Kidney epithelial cell (primary cell): ENCODE measurements around the gene EHBP1. TPM values are rescaled to one million over a fixed set of nuclear protein-coding genes. Genes with fewer than 3 reads are reported as not detected.

Source experiments
- DNase-seq: peaks from one replicate; pipeline ENCODE4 v3.0.0-alpha.2; 2010; ENCODE audit warnings: low read depth
- H3K27me3 ChIP-seq: 2 replicates; pipeline ENCODE4 v1.6.0; 2011; ENCODE audit warnings: low read length; ENCODE audit not compliant: control insufficient read depth, insufficient read depth
- H3K36me3 ChIP-seq: 2 replicates; pipeline ENCODE4 v1.5.1; 2011; ENCODE audit warnings: low read length; ENCODE audit not compliant: control insufficient read depth, insufficient read depth
- H3K4me3 ChIP-seq: 2 replicates; pipeline ENCODE4 v1.5.1; 2011; ENCODE audit warnings: low read depth, mild to moderate bottlenecking, control low read depth, low read length
- CTCF ChIP-seq: IDR thresholded peaks from 2 replicates; pipeline ENCODE4 v1.5.1; 2011; ENCODE audit warnings: mild to moderate bottlenecking, moderate library complexity, low read length, control low read depth, inconsistent platforms; ENCODE audit not compliant: insufficient read depth, poor library complexity, severe bottlenecking
- total RNA-seq: library from RNA; depleted of rRNA; stranded (reverse); fragments of >200 nt; gene quantifications from 2 replicates; pipeline ENCODE4 v1.2.3, GENCODE V29; 2015

Gene EHBP1
- total RNA-seq, 1 donor from 2014 or later = 22.9 TPM

DNA sequence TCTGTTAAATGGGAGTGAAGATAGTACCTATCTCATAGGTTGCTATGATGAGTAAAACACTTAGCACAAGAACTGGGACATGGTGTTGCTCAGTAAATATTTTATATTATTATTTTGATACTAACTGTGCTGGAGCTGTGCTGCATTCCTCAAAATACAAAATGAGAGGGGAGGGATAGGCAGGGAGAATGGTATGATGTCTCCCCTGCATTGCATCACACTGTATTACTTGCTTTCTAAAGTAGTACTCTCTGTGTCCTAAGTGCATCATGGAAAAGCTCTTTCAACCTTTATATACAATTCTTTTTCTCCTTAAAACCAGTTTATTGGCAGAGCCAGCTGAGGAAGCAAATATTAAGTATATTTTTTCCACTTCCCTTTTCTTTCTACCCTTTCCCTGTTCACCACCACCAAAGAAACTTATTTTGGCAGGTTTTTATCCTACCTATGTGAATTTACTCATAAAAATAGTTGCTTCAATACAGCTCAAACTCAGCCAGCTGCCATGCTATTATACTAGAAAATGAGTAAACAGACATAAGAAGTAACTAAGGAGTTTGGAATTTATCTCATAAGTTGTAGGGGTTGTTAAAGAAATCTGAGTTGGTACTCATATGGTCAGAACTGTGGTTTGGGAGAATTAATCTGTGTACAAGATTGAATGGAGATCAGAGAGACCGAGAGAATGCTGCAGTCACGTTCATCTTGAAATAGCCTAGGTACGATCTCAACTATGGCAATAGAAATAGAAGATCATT, 60.3 kb downstream of the EHBP1 start:
- no peaks in the 10 kb centered on the region for H3K27me3 ChIP-seq
- no peak for DNase-seq
- no peak for TF ChIP-seq CTCF
- H3K36me3 ChIP-seq = no peaks in the 10 kb centered on the region
- no peak overlapping the region for H3K4me3 ChIP-seq

- no peaks in the 10 kb centered on the region for H3K27me3 ChIP-seq
- H3K4me3 ChIP-seq = no peak overlapping the region
- TF ChIP-seq CTCF = no peak
- no peaks in the 10 kb centered on the region for H3K36me3 ChIP-seq
- DNase-seq = no peak
Observed at GRCh38 chr2:62768615-62769014, 63.1 kb downstream of the EHBP1 start.

DNA sequence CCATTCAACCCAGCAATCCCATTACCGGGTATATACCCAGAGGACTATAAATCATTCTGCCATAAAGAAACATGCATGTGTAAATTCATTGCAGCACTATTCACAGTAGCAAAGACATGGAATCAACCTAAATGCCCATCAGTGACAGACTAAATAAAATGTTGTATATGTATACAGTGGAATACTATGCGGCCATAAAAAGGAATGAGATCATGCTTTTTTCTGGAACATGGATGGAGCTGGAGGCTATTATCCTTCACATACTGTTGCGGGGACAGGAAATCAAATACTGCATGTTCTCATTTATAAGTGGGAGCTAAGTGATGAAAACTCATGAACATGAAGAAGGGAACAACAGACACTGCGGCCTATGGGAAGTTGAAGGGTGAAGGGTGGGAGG, 65.1 kb downstream of the EHBP1 start:
- Histone ChIP-seq H3K36me3 (no peaks in the 10 kb centered on the region), H3K27me3 (no peaks in the 10 kb centered on the region), H3K4me3 (no peak overlapping the region)
- TF ChIP-seq CTCF = no peak
- no peak for DNase-seq

DNA sequence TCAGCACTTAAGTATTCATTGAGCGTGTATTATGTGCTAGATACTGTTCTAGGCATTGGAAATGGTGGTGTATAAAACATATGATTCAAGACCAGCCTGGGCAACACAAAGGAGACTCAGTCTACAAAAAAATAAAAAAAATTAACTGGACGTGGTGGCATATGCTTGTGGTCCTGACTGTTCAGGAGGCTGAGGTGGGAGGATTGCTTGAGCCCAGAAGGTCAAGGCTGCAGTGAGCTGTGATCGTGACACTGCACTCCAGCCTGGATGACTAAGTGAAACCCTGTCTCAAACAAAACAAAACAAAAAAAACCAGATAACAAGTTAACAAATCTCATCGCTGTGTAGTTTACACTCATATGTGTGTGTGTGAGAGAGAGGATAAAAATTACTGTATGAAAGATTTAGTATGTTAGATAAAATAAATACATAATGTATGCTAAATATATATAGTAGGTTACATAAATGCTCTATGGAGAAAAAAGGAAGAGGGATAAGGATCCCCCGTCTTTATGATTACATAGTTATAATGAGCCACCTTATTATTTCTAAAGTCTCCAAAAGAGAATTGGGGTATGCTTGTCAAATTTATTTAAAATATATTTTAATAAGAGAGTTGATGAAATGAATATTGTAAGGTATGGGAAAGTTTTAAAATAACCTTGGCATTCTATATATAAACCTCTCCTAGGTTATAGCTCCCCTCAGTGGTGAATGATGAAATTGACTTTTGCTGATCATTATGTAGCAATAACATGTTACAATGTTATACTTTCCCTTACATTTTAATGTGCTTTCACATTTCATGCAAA, 69.2 kb downstream of the EHBP1 start:
- DNase-seq = no peak
- Histone ChIP-seq H3K4me3 (no peak overlapping the region), H3K27me3 (no peaks in the 10 kb centered on the region), H3K36me3 (no peaks in the 10 kb centered on the region)
- peak; percentile 46 for TF ChIP-seq CTCF

DNA sequence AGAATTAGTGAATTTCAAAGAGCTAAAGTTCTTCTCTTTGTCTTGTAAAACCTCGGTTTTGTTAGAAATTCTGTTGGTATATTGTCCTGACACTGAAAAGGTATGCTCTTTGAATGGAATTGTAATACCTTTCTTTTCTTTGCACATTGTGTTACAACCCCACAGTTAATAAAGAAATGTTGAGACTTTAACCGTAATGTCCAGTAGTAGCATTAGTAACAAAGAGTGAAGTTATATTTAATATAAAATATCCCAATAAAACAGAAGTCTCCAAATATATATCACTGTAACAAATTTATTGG, 69.8 kb downstream of the EHBP1 start:
- DNase-seq = no peak
- Histone ChIP-seq H3K36me3 (no peaks in the 10 kb centered on the region), H3K4me3 (no peak overlapping the region), H3K27me3 (no peaks in the 10 kb centered on the region)
- TF ChIP-seq CTCF = no peak
